DMS114 treated with DMSO at 0.1 percent for 48 hours (cell line): ENCODE data around the gene CLDN2.
"Not testable (repeated sequence)": the region's sequence is repeated elsewhere in the genome, so short reads cannot be mapped to it uniquely, and the experiment has no call there.

Experiments used
- DNase-seq: peaks from one replicate; lab custom pipeline; 2025; ENCODE audit not compliant: unreplicated experiment; lab: John Stamatoyannopoulos, UW

The CLDN2 gene

DNA sequence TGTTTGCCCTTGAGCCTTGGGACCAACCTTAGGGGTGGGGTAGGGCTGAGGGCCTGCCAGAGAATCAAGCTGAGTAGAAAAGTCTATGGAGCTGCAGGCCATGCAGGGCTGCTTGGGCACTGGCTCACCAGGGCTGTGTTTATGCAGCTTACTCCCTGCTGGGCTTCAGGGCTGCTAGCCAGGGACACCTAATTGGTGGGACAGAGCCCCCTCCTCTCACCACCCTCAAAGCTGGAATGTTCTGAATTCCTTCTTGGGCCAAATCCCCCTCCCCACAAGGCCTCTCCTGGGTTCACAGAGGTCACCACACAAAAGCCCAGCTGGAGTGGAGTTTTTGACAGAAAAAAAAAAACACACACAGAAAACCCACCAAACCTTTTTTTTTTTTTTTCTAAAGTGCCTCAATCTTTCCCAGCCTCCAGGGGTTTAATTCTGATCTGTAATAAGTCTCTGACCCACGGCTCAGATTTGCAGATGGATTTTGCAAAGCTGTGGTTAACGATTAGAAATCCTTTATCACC is at the start of gene CLDN2:
TSS of gene CLDN2 (plus strand) at position 471 of the 521 bp plus-strand sequence. CDS start 7,827 bp downstream, outside the sequence.
- no peak for DNase-seq

GRCh38 chrX:106872796-106873195 is 47.4 kb upstream of the CLDN2 start:
- DNase-seq = not testable (repeated sequence)

DNA sequence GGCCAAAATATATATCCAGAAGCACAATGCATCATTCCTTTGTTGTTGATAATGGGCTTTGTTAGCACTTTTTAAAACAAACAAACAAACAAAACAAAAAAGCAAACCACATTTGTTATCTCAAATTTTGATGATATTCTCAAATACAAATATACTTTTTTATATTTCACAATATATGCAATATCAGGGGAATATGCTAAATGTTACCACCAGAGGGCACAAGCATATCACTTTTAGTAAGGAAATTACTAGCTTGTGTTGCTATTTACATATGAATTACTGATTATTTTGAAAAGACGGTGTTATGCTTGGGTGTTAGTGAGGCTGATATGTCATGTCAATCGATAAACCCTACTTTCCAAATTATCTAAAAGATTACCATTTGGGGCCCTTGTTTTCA is 46.1 kb upstream of the CLDN2 start:
- DNase-seq = peak; percentile 29

- no peak for DNase-seq
Observed at GRCh38 chrX:106875151-106875550, 45.1 kb upstream of the CLDN2 start.

DNA sequence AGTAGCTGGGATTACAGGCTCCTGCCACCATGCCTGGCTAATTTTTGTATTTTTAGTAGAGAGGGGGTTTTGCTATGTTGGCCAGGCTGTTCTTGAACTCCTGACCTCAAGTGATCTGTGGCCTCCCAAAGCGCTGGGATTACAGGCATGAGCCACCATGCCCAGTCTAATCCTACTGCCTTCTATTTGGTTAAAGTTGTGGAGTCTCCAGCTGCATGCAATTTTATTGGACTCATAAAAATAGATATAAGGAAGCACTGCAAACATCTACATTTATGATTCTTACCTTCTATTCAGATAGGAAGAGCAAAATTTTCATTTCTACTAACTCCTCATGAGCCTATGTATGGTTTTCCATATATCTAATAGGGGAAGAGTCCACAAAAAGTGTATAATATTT is 30.7 kb upstream of the CLDN2 start:
- DNase-seq = no peak

GRCh38 chrX:106891762-106892460 is 28.3 kb upstream of the CLDN2 start:
- no peak for DNase-seq

GRCh38 chrX:106894392-106894909 is 25.8 kb upstream of the CLDN2 start:
- peak; percentile 50 for DNase-seq

GRCh38 chrX:106894978-106895452 is 25.2 kb upstream of the CLDN2 start:
- no peak for DNase-seq

DNA sequence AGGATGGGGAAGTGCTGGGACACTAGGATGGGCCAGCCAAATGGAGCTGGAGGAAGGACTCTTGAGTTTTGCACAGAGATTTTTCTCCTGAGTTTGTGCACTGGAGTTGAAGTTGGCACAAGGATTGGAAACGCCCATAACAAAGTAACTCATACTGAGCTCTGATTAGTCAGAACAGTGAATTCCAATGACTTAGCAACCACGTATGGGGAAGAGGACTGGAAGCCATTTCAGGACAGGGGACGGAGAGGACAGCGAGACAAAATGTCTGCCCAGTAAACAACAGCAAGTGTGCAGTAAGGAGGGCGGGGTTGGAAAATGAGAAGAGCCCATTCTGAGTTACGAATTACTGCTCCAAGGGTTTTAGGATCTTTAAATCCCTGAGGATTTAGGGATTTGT is 22.9 kb upstream of the CLDN2 start:
- DNase-seq = no peak

DNA sequence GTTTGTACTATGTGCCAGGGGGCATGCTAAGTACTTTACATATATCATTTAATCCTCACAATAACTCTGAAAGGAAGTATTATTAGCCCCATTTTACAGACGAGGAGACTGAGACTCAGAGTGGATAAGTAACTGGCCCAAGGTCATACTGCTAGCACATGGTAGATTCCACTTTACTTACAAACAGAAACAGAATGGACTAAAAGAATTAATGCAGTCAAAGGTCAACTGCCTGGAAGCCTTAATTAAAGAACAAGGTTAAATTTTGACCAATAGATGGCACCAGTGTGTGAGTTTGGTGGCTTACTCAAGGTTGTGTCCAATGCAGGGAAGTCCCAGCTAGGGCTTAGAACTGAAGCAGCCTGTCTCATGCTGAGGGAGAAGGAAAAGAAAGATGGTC is 21.7 kb upstream of the CLDN2 start:
- no peak for DNase-seq

- DNase-seq = no peak
Observed at GRCh38 chrX:106899276-106899675, 20.9 kb upstream of the CLDN2 start.

DNA sequence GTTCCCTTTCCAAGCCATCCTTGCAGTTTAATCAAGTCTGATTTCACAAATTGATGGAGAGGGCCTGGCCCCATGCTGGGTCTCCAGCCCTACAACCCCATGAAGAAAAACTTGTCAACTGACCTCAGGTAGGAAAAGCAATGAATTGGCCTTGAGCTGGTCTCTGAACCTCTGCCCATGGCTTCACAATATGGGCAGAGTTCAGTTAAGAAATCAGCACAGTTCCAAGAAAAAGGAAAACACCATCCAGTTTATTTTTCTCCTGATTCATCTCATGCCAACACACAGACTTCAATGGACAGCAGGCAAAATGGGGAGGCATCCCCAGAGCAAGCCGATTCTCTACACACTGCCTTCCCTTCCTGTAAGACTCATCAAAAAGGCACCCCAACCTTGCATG is 20.4 kb upstream of the CLDN2 start:
- no peak for DNase-seq

GRCh38 chrX:106901341-106901740 is 18.9 kb upstream of the CLDN2 start:
- no peak for DNase-seq

DNA sequence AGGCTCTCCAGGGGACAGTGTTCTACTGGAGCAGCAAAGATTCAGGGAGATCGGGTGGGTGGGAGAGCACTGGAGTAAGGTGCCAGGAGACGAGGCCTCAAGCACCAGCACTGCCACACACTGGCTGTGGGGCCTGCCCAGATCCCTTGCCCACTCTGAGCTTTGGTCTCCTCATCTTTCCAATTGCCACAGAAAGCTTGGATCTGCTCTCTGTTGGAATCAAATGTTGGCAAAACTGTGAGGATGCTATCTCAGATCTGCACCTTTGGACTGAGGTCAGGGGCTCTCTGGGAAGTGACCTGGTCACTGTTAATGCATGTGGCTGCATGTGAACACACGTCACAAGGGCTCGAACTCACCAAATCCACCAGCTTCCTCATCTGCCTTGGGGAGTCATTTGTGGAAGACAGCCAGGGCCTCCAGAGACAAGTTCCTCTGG is 18.4 kb upstream of the CLDN2 start:
- DNase-seq = no peak

DNA sequence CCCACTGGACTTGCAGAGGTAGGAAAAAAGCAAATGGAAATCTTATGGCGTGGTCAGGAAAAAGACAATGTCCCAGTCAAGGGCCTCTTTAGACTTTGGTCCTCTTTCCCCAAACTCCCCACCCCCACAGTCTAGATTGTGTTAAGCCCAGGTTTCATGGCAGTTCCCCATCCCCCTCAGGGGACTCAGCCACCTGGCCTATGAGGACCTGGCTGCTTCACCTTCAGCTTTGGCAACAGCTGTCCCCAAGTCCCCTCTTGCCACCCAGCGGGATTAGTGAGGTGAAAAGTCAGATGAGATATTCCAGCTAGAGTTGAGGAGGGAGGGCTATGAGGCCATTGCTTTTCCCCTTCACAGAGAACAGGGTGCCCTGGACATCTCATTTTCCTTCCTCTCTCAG is 17.5 kb upstream of the CLDN2 start:
- DNase-seq = no peak

GRCh38 chrX:106903291-106903824 is 16.8 kb upstream of the CLDN2 start, which contains the start of gene RIPPLY1:
Gene RIPPLY1 (minus strand): TSS chrX:106903341. CDS start chrX:106903287, 54 bp downstream.
- DNase-seq = no peak

GRCh38 chrX:106903856-106904528 is 16.2 kb upstream of the CLDN2 start:
- no peak for DNase-seq

GRCh38 chrX:106905064-106905708 is 15.0 kb upstream of the CLDN2 start:
- DNase-seq = no peak

DNA sequence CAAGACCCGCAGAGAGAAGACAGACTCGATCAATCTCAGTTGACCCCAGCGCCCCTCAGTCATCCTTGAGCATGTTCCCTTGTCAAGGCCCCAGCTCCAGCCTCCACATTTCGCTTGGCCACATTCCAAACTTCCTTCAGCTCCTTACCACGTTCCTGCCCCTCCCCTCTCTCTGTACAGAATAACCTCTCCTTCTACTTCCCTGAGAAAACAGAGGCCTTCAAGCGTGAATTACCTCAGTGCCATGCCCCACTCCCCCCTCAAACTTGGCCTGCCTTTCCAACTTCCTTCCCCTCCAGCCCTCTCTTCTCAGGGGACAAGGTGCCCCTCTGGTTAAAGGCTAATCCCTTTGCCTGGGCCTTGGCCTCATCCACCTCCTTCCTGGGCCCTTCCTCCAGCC is 13.8 kb upstream of the CLDN2 start:
- no peak for DNase-seq

GRCh38 chrX:106912864-106913263 is 7.3 kb upstream of the CLDN2 start:
- no peak for DNase-seq

DNA sequence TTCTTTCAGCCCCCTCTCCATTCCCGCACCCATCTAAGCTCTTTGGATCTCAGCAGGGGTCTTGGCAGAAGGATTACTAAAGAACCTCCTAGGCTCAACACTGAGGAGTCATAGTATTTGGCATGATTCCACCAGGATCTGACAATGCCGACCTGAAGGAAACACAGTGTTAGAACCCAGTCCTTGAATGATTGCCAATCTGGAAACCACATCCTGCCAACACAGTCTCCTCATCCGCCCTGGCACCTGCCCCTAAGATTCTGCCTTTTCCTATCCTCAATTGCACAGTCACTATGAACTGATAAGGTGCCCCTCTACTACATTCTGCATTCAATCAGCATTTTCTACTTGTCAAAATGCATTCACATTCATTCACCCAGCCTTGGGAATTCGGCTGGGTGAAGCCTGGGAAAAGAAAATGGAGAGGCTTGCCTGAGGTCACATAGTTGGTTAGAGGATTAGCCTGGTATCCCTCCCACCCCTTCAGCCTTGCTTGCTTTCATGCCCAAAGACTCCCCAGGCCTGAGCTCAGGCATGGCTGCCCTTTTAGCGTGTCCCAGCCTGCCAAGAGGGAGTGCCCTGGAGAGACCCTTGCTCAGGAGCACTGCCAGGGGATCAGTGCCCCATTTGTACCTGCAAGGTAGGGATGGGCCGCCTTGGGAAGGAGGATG is 2.2 kb upstream of the CLDN2 start:
- no peak for DNase-seq
